NCI-H524 treated with DMSO at 0.1 percent for 48 hours (cell line): ENCODE results near the gene LRRC66.

Source experiments
- DNase-seq: peaks from one replicate; lab custom pipeline; 2025; lab: John Stamatoyannopoulos, UW

Gene LRRC66

DNA sequence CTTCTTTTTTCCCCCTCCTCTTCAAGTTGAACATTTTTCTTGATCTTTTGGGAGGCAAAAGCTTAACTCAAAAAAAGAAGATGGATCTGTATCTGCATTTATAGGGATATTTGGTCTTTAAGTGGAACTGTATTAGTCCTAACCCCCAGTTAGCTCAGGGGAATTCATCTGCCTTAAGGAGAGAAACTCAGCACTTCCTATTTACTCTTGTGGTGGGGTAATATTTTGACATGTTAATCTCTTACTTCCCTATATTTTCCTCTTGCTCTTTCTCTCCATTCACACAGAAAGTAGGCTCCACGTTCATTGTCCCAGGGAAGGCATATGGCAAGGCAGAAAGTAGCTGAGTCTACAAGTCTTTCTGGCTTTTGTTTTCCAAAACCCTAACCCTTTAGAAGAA is 5.3 kb downstream of the LRRC66 start:
- no peak for DNase-seq

- DNase-seq, result no peak
These were observed 7.5 kb downstream of the LRRC66 start for GRCh38 chr4:52012651-52013050.

- no peak for DNase-seq
These were observed 9.2 kb downstream of the LRRC66 start for GRCh38 chr4:52010986-52011385.

- no peak for DNase-seq
These were observed 13.3 kb downstream of the LRRC66 start for GRCh38 chr4:52006887-52007286.

- no peak for DNase-seq
These were observed 14.4 kb downstream of the LRRC66 start for GRCh38 chr4:52005604-52006273.

DNA sequence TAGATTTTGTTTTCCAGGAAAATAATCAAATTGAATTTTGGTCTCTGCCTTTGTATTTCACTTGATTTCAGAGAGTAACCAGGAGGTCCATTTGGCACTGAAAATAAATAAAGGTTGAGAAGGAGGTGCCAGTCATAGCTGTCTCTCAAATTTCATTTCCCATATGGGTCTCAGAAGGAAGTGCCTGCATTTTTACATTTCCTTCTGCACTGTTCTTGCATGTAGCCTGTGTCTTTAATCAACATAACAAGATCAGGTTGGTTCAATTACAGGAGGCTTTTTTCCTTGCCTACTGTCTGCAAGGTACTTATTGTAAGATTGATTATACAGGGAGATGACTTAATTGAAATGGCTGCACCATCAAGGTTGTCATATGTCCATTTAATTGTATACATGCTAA is 15.7 kb downstream of the LRRC66 start:
- DNase-seq, result no peak

DNA sequence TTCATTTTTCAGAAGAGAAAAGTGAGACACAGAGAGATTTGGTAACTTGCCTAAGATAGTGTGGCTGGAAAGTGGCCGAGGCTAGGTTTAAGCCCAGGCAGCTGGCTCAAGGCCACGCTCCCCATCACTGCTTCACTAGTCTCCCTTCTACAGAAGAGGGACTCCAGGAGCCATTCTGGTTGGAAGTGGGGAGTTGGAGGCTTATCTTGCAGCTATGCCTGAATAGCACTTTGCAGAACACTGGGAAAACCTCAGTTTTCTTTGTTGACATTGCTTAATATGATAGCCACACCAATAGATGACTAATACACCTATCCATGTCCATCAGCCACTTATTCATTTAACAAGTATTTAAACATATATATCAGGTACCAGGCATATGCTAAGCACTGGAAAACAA is 18.5 kb downstream of the LRRC66 start:
- no peak for DNase-seq

GRCh38 chr4:51999250-51999649 is 20.9 kb downstream of the LRRC66 start:
- DNase-seq, result no peak

DNA sequence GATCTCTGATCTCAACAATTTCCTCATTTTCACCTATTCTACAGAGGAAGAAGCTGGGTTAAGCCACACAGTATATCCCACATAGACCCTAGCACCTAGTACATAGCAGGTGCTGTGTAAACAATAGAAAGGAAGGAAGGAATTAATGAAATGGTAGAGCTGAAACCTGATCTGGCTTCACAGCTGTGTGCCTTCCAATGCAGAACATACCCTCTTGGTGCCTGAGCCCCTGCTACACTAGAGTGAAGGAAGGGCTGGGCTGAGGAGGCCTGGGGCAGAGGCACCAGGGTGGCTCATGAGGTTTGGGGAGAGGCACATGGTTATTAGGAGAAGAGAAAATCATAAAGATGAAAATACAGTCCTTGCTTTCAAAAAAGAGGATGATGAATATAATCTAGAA is 21.3 kb downstream of the LRRC66 start:
- DNase-seq, result no peak

DNA sequence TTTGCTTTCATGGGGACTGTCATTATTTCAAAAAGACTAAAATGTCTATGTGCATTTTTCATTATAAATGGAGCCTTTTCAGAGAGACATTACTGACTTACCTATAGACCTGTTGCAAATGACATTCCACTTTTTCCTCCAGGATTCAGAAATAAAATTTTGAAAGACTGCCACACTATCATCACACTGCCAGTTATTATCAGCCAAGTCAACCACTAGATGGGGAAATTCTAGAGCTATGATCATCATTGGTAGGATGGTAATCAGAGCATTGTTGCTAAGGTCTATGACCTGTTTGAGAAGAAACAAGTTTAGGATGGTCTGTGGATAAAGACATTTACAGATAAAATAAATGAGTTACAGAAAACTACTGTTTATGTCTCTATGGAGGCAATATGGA is 22.5 kb downstream of the LRRC66 start:
- DNase-seq, result no peak

- DNase-seq, result no peak
These were observed 24.4 kb downstream of the LRRC66 start for GRCh38 chr4:51995647-51996220.

GRCh38 chr4:51965862-51966261 is 54.3 kb downstream of the LRRC66 start:
- DNase-seq, result no peak

DNA sequence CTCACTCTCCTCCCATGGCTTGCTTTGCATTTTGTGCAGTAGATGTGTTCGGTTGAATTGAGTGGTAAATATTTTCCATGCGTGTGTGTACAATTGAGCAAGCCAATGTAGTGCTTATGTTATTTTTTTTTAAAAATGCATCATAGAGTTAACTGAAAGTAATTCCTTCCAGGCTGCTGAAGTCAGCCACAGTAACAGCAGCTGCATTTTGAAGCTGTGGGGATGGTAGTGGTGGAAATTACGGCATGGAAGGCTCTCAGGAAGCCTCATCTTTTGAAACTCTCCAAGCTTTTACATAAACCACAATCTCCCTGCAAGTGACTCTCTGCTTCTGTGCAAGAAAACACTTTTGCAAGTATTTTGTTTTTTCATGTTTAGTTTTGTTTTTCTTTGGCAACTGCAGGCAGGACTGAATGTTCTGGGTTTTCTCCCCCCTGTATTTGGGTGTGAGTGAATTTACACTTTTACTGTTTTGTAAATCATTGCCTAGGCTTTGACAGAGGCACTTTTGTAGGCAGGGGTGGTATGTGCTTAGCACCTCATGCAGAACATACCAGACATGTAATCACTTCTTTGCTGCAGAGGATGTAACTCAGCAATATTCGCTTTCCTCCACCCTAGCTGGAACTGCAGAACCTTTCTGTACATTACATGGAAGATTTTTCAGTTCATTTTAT is 56.2 kb downstream of the LRRC66 start:
- DNase-seq, result no peak

DNA sequence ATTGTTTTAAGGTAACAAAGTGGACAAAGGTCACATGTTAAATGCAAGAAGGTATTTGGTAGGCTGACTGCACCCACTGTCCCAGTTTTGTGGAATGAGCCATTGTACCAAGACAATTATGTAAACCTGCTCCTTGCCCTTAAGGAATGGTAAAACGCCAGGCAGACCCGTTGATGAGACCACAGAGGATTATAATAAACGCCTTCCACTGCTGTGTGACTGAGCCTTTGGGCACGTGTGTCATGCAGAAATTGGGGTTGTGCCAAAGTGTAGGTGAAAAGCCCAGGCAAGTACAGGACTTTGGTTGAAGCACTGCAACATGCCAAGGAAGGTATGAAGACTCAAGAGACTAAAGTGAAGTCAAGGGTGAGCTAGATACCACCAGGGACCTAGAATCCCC is 59.7 kb downstream of the LRRC66 start:
- DNase-seq, result no peak

- DNase-seq, result no peak
These were observed 61.8 kb downstream of the LRRC66 start for GRCh38 chr4:51958199-51958968.
